Esophagus squamous epithelium (tissue), 5 donors: Measurements from ENCODE around the gene MOGAT2. TPM values are rescaled to one million over a fixed set of nuclear protein-coding genes. Genes with fewer than 3 reads are reported as not detected.
"Not testable (repeated sequence)": the region's sequence is repeated elsewhere in the genome, so short reads cannot be mapped to it uniquely, and the experiment has no call there.

Experiments
- DNase-seq: peaks from one replicate; lab custom pipeline; 2025; lab: John Stamatoyannopoulos, UW
- H3K27ac ChIP-seq, 4 donors: fragments of 200-600 bp; sonication (generic); one replicate each; pipeline ENCODE4 v1.5.1; 2016 to 2019; ENCODE audit warnings: mild to moderate bottlenecking in 1 of 4
- H3K27me3 ChIP-seq, 4 donors: fragments of 200-600 bp; sonication (generic); 1 replicate in 3 of 4; 2 replicates in 1 of 4; pipeline versions ENCODE4 v1.5.1 to v1.6.0; 2017 to 2021; ENCODE audit warnings: antibody characterized with exemption in 1 of 4
- H3K36me3 ChIP-seq, 3 donors: fragments of 200-600 bp; sonication (generic); one replicate each; pipeline ENCODE4 v1.5.1; 2016 to 2019
- H3K4me1 ChIP-seq, 3 donors: fragments of 200-600 bp; sonication (generic); one replicate each; pipeline ENCODE4 v1.5.1; 2017 to 2019
- H3K4me3 ChIP-seq, 4 donors: fragments of 200-600 bp; sonication (generic); 1 replicate in 3 of 4; 2 replicates in 1 of 4; pipeline ENCODE4 v1.5.1; 2016 to 2019; ENCODE audit warnings: mild to moderate bottlenecking in 2 of 4, moderate library complexity in 1 of 4
- H3K9me3 ChIP-seq, 3 donors: fragments of 200-600 bp; sonication (generic); one replicate each; pipeline ENCODE4 v1.5.1; 2016 to 2019
- POLR2A ChIP-seq, 4 donors: fragments of 450-650 bp; IDR thresholded peaks; one replicate each; pipeline ENCODE4 v1.6.1; 2017; ENCODE audit warnings: antibody characterized with exemption in 4 of 4, mild to moderate bottlenecking in 4 of 4, moderate library complexity in 3 of 4
- WGBS, 2 donors: methylation state at CpG; one replicate each; pipeline ENCODE4 v1.1.5; 2018; 5-methylcytosine and 5-hydroxymethylcytosine counted together
- intact Hi-C: fragments of 100-400 bp; cut with DNase I; formaldehyde crosslinking; loops from one replicate; pipeline ENCODE4 v1.15.0; 2022
- total RNA-seq, 4 donors: library from RNA; depleted of rRNA; stranded (reverse); fragments of >200 nt; gene quantifications; one replicate each; pipeline ENCODE4 v1.1.0, GENCODE V29; 2016
- TF ChIP-seq, protein P1 (sequence below), 6 experiments: fragments of 450-650 bp in 4 of 6; fragments of 200-600 bp in 2 of 6; sonication (generic) in 2 of 6; IDR thresholded peaks; one replicate each; pipeline ENCODE4 v1.5.1; 2016 to 2019; ENCODE audit warnings: antibody characterized with exemption in 6 of 6, mild to moderate bottlenecking in 4 of 6, moderate library complexity in 4 of 6
- donor health status: DM: yes; HTN: yes; CAD: no.

MOGAT2 gene
- total RNA-seq, 4 donors from 2014 or later = not detected

GRCh38 chr11:75743711-75744563, 26.3 kb downstream of the MOGAT2 start:
- intact Hi-C loops = no loop called here
- H3K9me3 ChIP-seq = no peaks in the 10 kb centered on the region
- 19 to 56% methylated on average over 3 to 6 of the region's 9 CpGs for WGBS, 2 donors
- DNase-seq = no peak
- peaks cover 0 to 12% (median 0%) of the 10 kb centered on the region in 3 donors for H3K4me1 ChIP-seq
- no peaks in the 10 kb centered on the region for H3K36me3 ChIP-seq
- H3K4me3 ChIP-seq = no peak overlapping the region
- TF ChIP-seq POLR2A (IDR thresholded peaks at IDR 0.05) = no peak
- no peak overlapping the region for H3K27ac ChIP-seq
- no peaks in the 10 kb centered on the region for H3K27me3 ChIP-seq

DNA sequence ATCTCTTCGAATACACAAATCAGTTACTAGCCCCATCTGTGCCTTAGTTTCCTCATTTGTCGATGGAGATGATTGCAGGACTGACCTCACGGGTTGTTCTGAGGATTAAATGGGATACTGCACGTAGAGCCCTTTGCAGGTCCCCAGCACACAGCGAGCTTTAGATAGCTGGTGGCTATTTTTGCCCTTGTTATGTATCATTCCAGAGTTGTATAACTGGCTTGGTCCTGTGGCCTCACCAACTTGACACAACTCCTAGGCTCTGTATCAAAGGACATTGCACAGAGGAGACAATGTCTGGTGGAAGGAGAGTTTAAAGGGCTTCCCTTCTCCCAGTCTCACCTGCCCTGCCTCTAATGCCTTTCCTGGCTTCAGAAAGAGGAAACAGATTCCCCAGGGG, 28.2 kb downstream of the MOGAT2 start:
- no peaks in the 10 kb centered on the region for H3K9me3 ChIP-seq
- H3K4me3 ChIP-seq = no peak overlapping the region
- H3K4me1 ChIP-seq = peaks cover 0 to 12% (median 0%) of the 10 kb centered on the region in 3 donors
- H3K27ac ChIP-seq = no peak overlapping the region
- 87 to 89% methylated on average over 5 of the region's 5 CpGs for WGBS, 2 donors
- TF ChIP-seq POLR2A (IDR thresholded peaks at IDR 0.05) = no peak
- TF ChIP-seq, protein P1, sequence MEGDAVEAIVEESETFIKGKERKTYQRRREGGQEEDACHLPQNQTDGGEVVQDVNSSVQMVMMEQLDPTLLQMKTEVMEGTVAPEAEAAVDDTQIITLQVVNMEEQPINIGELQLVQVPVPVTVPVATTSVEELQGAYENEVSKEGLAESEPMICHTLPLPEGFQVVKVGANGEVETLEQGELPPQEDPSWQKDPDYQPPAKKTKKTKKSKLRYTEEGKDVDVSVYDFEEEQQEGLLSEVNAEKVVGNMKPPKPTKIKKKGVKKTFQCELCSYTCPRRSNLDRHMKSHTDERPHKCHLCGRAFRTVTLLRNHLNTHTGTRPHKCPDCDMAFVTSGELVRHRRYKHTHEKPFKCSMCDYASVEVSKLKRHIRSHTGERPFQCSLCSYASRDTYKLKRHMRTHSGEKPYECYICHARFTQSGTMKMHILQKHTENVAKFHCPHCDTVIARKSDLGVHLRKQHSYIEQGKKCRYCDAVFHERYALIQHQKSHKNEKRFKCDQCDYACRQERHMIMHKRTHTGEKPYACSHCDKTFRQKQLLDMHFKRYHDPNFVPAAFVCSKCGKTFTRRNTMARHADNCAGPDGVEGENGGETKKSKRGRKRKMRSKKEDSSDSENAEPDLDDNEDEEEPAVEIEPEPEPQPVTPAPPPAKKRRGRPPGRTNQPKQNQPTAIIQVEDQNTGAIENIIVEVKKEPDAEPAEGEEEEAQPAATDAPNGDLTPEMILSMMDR (IDR thresholded peaks at IDR 0.05) = no peak
- H3K27me3 ChIP-seq = no peaks in the 10 kb centered on the region
- H3K36me3 ChIP-seq = no peaks in the 10 kb centered on the region
- no peak for DNase-seq
- intact Hi-C loops = no loop called here

GRCh38 chr11:75748729-75749273, 31.2 kb downstream of the MOGAT2 start:
- H3K9me3 ChIP-seq, H3K36me3 ChIP-seq, DNase-seq, H3K4me1 ChIP-seq, H3K4me3 ChIP-seq, H3K27me3 ChIP-seq, H3K27ac ChIP-seq, intact Hi-C loops: not testable (repeated sequence)
- 55 to 60% methylated on average over 3 to 8 of the region's 26 CpGs for WGBS, 2 donors
- TF ChIP-seq, protein P1 (IDR thresholded peaks at IDR 0.05) = peak in 1 of 6 experiments; percentile 5

- not testable (repeated sequence) for DNase-seq
These were observed 37.3 kb downstream of the MOGAT2 start for GRCh38 chr11:75754933-75755332.

GRCh38 chr11:75757651-75758050, 40.0 kb downstream of the MOGAT2 start:
- no peak overlapping the region for H3K4me3 ChIP-seq

More at GRCh38 chr11:75754933-75755332, 37.3 kb downstream of the MOGAT2 start:
- H3K4me3 ChIP-seq, intact Hi-C loops, H3K27me3 ChIP-seq, H3K4me1 ChIP-seq, H3K9me3 ChIP-seq, H3K27ac ChIP-seq, H3K36me3 ChIP-seq: not testable (repeated sequence)

DNA sequence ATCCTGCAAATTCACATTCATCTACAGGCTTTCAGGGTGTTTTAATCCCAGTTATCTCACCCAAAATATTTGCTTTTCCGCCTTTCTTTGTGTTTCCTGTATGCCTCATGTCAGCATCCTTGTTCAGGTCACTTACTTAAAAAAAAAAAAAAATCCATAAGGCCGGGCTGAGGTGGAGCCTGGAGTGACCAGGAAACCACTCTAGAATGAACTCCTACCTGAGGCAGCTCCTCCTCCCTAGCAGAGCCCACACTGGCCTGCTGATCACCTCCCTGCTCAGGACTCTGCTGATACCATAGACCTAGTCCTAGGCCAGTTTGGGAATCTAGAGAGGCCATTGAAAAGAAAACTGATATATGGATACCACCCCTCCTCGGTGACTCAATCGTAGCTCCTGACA, 42.2 kb downstream of the MOGAT2 start:
- no peak overlapping the region for H3K27ac ChIP-seq
- H3K9me3 ChIP-seq = no peaks in the 10 kb centered on the region
- intact Hi-C loops = no loop called here
- H3K36me3 ChIP-seq = no peaks in the 10 kb centered on the region
- H3K27me3 ChIP-seq = no peaks in the 10 kb centered on the region
- H3K4me3 ChIP-seq = no peak overlapping the region
- H3K4me1 ChIP-seq = no peaks in the 10 kb centered on the region
- no peak for DNase-seq
- no peak for TF ChIP-seq POLR2A (IDR thresholded peaks at IDR 0.05)
- TF ChIP-seq, protein P1 (IDR thresholded peaks at IDR 0.05) = no peak
- WGBS, 2 donors = 74 to 77% methylated on average over 4 of the region's 4 CpGs

More at GRCh38 chr11:75757651-75758050, 40.0 kb downstream of the MOGAT2 start:
- no peaks in the 10 kb centered on the region for H3K36me3 ChIP-seq
- H3K4me1 ChIP-seq = no peaks in the 10 kb centered on the region
- intact Hi-C loops = no loop called here
- no peak overlapping the region for H3K27ac ChIP-seq
- no peaks in the 10 kb centered on the region for H3K27me3 ChIP-seq
- no peak for DNase-seq
- no peak for TF ChIP-seq POLR2A (IDR thresholded peaks at IDR 0.05)
- TF ChIP-seq, protein P1 (IDR thresholded peaks at IDR 0.05) = no peak
- WGBS, 2 donors = 63 to 69% methylated on average over 2 of the region's 2 CpGs
- H3K9me3 ChIP-seq = no peaks in the 10 kb centered on the region
